ENCODE data around the gene KLC1.

KLC1 gene

GRCh38 chr14:103738166-103738565, 109.2 kb downstream of the KLC1 start:
- DNase-seq: no peak

GRCh38 chr14:103738701-103739451, 109.9 kb downstream of the KLC1 start:
- no peak for DNase-seq

DNA sequence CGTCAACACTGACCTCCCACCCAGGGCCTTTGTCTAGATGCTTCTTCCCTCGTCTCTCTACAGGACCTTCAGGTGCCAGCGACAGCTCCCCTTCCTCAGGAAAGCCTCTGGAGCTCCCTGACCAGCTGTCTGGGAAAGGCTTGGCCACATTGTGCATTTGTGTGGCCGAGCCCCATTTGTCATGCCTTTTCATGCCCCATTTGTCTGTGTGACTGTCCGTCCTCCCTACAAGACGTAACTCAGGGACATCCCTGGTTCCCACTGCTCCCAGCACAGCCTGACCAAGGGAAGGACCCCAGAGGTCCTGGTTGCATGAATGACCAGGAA, 110.4 kb downstream of the KLC1 start:
- DNase-seq: no peak

DNA sequence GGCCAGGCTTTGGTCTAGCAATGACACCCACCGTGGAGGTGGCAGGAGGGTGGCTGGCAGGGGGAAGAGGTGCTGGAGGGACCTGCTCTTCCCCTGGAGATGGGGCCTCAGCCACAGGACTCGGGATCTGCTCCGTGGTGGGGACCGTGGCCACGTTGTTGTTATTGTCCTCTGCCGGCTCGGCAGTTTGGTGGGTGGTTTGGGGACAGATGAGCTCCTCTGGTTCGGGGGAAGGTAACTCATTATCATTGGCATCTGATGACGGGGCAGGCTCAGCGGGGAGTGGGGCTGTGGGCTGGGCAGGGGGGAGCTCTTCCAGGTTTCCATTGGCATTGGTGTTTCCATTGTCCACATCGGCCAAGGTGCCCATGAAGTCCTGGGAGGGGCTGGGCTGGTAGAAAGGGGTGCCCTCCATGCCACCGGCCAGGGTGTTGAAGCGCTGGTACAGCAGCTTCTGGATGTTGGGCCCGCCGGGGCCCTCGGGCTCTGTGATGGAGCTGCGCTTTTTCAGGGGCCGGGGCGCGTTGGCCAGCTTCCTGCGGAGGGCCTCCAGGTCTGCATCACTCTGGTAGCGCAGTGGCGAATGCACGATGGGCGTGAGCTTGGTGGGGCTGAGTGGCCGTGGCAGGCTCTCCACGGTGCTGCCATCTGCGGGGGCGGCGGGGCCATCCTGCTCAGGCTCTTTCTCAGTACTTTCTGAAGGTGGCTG, 110.9 kb downstream of the KLC1 start:
- no peak for DNase-seq

GRCh38 chr14:103740991-103741689, 112.1 kb downstream of the KLC1 start:
- no peak for DNase-seq

DNA sequence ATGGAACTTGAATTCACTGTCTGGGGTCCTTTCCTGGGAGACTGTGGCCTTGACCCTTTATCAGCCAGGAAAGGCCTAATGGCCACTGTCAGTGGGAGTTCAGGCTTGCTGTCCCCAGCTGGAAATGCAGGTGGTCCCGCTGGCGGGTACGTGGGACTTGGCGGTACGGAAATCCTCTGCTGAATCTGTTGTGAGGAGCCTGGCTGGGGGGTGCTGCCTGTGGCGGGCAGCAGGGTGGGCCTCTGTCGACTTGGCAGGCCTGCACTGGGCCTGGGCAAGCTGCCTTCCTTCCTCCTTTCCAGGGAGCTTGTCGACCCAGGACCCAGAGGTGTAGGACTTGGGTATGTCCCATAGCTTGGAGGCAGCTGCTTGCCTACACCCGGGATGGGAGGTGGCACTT, 112.9 kb downstream of the KLC1 start:
- no peak for DNase-seq

GRCh38 chr14:103742499-103743255, 113.7 kb downstream of the KLC1 start:
- DNase-seq: no peak

DNA sequence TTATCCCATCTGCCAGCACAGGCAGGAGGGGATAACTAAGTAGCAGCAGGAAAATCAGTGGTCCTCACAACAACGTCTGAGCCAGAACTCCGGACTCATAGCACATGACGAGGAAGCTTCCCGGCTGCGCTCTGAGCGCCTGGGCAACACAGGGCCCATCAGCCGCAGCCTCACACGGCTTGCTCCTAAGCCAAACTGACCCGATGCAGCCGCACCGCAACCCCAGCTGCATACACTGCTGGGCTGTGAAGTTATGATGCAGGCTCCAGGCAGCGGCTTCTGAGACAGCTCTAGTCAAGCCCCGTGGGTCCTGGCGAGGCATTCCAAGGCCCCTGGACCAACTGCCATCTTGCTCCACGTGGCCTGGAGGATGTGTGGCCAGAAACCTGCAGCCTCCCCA, 114.7 kb downstream of the KLC1 start:
- DNase-seq: no peak

- DNase-seq: no peak
These were observed 115.8 kb downstream of the KLC1 start for GRCh38 chr14:103744621-103745395.

- no peak for DNase-seq
These were observed 116.4 kb downstream of the KLC1 start for GRCh38 chr14:103745424-103745823.

DNA sequence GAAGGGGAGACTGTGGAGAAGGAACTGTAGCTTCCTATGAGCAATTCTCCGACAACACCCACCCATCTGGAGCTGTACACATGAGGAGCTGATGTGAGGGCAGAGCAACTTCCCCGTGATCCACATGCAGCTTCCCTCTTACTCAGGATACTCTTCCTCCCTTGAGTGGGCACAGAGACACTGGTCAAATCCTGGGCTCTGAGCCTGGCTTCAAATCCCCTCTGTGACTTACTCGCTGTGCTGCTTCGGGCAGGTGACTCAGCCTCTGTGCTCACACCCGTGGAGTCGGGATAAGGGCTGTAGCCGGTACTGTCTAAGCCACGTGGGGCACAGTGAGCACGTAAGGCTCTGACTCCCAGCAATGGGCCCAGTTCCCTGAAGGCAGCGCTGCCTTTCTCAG, 117.7 kb downstream of the KLC1 start:
- no peak for DNase-seq

- DNase-seq: no peak
These were observed 119.5 kb downstream of the KLC1 start for GRCh38 chr14:103748534-103748857.

DNA sequence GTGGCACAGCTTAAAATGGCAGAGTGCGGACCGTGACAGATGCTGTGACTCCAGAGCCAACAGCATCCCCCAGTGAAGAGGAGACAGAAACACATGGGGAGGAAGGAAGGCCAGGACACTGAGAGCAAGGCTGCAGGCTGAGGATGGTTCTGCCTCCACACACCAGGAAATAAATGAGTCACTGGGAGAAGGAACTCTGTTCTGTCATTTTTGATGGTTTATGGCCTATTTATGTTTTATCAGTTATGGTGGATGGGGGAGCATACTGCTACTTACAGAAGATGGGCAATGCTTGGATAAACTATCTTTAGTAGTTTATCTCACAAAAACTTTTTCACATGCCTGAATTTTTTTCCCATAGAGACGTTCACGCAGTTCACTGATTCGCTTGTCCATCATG, 120.4 kb downstream of the KLC1 start:
- DNase-seq: no peak

DNA sequence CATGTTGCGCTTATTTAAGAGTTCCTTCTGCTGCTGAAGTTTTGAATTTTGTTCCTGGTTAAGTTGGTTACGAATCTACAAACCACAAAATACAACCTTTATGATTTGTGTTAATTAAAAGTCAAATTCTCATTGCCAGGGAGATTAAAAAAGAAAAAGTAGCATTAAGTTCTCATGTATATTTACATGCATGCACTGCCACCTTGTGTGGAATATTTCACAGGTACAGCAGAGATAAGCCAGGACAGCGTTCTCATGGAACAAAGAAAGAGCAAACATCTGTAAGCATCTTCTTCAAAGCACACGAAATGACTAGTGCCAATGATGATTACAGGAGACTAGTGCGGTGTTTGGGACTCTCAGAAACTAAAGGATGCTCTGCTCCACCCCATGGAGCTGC, 120.8 kb downstream of the KLC1 start:
- no peak for DNase-seq
